Measurements from ENCODE around the gene COL9A3. TPM values are rescaled to one million over a fixed set of nuclear protein-coding genes. Genes with fewer than 3 reads are reported as not detected.

Gene COL9A3
- total RNA-seq, 1 donor from 2014 or later: 0.05 TPM

DNA sequence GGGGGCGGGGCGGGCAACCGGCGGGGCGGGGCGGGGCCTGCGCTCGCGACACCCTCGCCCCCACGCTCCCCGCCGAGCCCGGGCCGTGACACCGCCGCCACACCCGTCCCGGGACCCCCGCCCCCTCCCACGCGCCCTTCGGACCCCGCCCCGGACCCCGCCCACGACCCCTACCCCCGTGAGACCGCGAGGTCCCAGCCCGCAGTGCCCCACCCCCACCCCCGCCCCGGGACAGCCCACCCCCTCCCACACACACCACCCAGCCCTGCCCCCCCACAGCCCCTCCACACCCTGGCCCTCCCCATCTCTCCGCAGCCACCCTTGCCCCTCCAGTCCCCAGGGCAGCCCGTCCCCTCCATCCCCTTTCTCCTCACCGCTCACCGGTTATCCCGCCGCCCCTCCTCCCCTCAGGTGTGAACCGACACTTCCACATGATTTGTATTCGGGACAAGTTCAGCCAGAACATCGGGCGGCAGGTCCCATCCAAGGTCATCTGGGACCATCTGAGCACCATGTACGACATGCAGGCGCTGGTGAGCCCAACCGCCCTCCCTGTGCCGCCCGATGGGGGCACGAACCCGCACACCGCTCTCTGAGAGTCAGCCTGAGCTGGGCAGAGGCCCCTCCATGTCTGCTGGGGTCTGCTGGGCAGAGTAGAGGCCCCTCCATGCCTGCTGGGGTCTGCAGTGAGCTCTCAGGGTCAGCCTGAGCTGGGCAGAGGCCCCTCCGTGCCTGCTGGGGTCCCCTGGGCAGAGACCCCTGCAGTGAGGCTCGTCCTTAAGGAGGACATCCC lies 20.0 kb upstream of the COL9A3 start:
- DNase-seq (ENCODE audit: low read depth): no peak

DNA sequence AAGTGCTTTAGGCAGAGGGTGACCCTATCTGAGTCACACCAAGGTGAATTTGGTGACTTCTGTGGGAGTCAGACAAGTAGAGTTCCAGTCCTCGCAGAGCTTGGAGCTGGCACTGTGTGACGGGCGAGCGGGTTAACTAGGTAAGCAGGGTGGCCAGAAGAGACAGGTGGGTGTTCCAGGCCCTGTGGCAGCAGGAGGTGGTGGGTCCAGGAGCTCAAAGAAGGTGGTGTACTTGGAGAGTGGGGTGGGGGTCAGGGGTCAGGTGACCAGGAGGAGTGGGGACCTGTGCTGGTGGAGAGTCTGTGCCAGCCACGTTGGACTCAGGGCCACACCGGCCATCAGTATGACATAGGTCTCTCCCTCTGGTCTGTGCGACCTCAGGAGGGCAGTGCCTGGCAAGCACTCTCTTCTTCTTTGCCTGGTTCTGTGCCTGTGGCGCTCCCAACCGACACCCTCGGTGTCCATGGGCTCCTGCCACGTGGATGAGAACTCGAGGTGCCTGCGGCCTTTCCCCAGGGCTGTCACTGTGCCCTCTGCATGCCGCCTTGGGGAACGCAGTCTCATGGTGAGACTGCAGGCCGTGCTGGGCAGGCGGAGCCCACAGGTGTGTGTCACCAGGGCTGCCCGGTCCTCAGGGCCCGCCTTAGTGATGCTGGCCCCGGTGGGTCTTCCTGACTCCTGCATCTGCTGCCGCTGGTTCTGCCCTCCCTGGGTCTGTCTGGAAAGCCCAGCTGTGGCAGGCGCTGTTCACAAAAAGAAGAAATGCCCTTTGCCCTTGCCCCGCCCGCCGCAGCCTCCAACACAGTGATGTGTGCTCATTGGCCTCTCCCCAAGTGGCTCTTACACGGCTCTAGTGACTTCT lies 18.9 kb upstream of the COL9A3 start:
- DNase-seq (ENCODE audit: low read depth): no peak

DNA sequence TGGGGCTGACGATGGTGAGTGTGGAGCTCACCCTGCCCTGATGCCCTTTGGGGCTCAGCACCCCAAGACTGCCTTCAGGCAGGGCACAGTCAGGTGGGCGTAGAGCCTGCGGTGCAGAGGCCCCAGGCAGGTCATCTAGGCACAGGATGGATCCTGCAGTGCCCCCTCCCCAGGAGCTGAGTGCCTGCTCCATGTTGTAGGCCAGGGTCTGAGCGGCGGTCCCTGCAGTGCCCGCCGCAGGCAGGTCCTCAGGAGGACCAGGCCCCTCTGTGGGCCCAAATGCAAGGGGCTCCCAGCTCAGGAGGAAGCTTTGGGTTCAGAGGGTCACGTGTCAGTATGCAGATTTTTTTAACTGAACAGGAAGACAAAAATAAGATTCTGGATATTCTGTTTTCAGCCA lies 17.8 kb upstream of the COL9A3 start:
- DNase-seq (ENCODE audit: low read depth): no peak

DNA sequence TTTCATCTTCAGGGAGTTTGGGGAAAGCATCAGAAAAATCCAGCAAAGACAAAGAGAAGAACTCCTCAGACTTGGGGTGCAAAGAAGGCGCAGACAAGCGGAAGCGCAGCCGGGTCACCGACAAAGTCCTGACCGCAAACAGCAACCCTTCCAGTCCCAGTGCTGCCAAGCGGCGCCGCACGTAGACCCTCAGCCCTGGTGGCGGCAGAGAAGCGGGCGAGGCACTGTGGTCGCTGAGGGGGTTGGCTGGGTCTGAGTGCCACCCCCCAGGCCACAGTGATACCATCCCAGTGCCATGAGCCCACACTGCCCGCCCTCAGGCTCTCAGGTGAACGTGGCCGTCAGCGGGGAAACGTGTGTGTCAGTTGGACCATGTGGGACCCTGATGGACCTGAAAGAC lies 17.4 kb upstream of the COL9A3 start:
- DNase-seq (ENCODE audit: low read depth): no peak

DNA sequence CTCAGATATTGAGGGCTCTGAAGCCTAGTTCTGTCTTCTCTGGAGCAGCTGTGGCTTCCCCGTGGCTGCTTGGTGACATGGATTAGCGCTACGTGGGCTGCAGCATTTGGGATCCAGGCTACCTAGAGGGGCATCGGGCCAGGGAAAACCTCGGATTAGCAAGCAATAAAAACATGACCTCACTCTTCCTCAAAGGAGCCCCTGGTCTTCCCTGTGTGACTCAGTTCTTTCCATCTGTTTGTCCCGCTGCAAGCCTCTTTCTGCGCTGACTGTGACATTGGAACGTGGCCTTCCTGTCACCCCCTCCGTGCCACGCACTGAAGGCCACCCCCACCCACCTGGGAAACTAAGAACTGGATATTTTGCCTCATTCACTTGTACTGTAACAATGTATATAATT lies 17.0 kb upstream of the COL9A3 start:
- no peak for DNase-seq (ENCODE audit: low read depth)

DNA sequence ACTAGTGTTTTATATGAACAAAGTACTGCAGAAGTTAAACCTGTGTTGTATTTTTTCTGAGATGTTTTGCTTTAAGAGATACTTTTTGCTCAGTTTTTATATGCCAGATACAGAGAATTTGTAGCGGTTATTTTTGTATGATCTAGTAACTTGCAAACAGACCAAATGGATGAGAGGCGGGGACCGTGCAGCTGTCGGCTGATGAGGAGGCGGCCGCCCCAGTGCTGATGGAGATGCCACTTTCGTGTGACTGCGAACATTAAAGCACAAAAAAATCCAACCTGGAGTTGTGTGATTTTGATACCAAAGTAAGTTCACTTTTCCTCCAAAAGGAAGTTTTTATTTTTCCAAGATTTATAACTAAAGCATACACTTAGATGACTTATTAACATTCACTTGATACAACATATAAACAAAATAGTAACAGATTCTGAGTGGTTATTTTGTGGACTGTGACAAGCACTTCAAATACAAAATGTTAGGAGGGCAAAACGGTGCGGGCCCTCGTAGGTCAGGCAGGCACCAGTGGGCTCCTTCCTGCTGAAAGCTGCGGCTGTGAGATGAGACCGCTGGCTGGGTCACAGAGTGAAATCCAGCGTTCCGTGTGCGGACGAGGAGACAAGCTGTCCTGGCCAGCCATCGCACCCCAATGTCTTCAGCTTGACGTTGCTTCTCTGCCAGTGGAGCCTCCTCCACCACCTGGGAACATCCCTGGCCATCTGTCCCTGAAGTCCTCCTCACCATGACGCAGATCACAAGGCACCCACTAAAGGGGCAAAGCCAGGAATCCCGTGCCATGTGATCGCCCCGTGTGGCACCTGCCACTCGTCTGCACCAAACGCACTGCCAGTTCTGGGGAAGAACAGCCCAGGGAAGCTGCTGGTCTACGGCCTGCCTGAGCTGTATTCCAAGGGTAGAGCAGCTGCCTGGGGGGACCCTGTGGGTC lies 16.3 kb upstream of the COL9A3 start:
- DNase-seq (ENCODE audit: low read depth): no peak

DNA sequence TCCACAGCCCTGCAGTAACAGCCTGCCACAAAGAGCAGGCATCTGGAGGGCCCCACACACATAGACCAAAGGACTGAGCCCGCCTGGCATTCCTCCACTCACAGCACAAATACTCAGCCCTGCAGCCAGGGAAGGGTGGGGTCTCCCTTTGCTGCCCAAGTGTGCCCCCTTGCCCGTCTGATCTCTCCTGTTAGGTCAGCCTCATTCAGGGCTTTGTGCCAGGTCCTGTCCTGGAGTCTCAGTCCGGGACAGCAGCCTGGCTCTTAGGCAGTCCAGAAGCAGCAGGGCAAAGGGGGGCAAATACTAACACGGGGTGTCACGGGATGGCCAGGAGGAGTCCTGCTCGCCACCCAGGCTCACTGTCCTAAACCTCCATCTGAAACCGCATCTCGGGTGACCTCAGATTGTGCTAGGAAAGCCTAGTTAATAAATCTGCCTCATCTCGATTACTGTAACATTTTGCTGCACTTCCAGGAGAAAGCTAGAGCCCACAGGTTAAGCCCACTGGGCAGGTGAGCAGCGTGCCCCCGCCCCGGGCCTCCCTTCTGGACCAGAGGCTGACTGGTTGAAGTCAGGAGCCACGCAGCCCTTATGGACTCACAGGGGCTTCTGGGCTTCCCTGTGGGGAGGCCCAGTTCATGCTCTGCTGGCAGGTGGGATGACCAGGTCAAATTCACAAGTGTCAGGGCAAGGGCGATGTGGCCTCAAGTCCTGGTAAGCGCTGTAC lies 15.4 kb upstream of the COL9A3 start:
- DNase-seq (ENCODE audit: low read depth): no peak

DNA sequence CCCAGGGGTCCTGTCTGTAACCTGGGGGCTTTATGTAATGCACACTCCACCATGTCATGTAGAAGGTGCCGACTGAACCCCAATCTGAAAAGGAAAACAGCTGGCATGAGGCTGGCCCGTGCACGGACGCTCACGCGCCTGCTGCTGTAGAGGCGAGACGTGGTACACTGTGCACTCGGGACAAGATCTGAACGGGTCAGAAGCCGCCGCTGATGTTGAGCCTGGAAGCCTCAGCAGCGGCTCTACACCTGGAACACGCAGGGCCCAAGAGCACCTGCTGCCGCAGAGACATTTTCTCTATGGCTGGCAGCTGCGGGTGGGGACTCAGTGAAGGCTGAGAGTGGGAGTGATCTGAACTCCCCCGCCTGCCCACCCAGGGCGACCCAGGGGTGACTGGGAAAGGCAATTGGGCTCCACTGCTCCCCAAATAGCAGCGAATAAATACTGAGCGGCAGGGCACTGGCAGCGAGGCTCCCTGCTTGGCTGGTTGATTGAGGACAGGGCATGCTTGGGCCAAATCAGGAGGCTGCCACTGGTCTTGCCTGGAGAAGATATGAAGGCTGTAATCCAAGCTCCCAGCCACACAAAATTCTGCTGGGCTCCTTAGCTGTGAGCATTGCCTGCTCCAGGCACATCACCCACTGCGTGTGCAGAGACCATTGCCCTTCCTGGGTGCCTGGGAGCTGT lies 14.7 kb upstream of the COL9A3 start:
- no peak for DNase-seq (ENCODE audit: low read depth)

DNA sequence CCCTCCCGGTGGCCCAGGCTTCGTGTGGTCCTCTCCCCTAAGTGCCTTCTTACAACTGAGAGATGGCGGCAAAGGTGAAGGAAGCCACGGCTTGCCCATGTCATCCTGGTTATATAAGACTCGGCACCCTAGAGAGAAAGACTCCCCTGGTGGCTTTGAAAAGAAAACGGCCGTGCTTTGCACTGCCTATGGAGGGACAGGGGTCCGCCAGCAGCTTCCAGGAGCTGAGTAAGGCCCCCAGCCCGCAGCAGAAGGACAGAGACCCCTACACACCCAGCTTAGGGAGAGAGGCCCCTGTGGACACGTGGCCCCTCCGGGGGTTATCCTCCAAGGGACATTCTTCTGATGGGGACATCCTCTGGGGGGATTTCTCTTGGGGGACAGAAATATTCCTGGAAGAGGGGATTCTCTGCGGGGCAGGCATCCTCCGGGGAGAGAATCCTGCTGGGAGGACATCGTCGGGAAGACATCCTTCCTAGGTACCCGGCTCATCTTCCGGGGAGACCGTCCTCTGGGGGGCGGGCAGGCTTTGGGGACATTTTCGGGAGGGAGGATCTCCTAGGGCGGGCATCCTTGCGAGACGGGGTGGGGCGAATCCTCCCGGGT lies 12.7 kb upstream of the COL9A3 start:
- DNase-seq (ENCODE audit: low read depth): no peak

DNA sequence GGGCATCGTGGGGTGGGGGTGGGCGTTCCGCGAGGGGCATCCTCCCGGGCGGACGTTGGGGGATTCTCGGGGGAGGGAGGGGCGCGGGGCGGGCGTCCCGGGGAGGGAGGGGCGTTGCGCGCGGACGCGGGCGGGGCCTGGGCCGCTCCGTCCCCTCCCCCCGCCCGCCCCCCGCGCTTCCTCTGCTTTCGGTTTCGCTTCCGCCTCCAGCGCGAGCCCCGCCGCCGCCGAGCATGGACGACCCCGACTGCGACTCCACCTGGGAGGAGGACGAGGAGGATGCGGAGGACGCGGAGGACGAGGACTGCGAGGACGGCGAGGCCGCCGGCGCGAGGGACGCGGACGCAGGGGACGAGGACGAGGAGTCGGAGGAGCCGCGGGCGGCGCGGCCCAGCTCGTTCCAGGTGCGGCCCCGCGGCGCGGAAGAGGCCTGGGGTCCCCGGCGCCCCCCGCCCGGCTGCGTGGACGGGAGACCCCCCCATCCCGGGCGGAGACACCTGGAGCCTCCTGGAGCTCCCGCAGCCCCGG lies 12.2 kb upstream of the COL9A3 start, which contains the start of gene OGFR:
TSS of gene OGFR (plus strand) at position 209 of the 528 bp plus-strand sequence. CDS start at position 234, 25 bp downstream.
- DNase-seq (ENCODE audit: low read depth): no peak

DNA sequence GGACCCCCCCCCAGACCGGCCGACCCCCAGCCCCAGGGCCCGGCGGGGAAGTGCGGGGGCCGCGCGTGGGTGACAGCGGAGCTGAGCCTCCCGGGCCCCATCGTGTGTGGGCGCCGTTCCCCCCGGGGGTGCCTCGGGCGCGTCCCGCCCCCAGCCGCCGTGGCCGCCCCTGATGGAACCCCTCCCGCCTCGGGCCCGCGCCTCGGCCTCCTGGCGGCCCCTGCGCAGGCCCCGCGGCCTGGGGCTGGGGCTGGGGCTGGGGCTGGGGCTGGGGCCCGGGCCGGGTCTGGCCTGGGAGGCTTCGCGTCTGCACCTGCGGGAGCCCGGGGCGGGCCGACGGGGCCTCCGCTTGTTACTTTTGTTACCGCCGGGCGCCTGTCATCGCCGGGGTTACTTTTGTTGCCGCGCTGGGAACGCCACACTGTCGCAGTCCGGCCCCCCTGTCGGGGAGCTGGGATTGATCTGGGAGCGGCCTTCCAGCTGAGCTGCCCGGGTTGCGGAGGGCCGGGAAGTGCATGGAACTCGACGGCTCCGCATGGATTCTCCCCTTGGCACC lies 11.6 kb upstream of the COL9A3 start:
- no peak for DNase-seq (ENCODE audit: low read depth)

DNA sequence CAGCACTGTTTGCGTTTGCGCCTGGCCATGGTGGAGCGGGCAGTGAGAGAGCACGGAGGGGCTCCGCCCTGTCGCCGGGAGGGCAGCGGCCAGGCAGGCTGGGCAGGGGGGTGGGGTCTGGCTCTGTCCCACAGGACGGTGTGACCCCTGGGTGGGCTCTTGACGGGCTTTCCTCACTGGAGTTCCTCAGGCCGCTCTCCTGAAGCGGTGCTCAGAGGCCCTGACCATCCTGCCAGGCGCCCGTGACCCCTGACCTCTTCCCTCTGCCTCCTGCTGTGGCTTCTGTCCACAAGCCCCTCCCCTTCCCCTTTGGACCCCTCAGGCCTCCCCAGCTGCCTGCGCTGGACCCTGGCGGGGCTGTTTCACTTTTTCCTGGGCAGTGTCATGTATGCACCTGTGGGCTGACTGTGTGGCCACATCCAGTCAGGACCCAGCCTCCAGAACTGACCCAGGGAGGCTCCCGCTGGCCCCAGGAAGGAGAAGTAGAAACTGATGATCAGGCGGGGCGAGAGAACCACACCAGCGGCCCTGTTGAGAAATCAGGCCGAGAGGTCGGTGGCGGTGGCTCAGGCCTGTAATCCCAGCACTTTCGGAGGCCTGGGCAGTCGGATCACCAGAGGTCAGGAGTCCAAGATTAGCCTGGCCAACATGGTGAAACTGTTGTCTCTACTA lies 11.0 kb upstream of the COL9A3 start:
- DNase-seq (ENCODE audit: low read depth): no peak

DNA sequence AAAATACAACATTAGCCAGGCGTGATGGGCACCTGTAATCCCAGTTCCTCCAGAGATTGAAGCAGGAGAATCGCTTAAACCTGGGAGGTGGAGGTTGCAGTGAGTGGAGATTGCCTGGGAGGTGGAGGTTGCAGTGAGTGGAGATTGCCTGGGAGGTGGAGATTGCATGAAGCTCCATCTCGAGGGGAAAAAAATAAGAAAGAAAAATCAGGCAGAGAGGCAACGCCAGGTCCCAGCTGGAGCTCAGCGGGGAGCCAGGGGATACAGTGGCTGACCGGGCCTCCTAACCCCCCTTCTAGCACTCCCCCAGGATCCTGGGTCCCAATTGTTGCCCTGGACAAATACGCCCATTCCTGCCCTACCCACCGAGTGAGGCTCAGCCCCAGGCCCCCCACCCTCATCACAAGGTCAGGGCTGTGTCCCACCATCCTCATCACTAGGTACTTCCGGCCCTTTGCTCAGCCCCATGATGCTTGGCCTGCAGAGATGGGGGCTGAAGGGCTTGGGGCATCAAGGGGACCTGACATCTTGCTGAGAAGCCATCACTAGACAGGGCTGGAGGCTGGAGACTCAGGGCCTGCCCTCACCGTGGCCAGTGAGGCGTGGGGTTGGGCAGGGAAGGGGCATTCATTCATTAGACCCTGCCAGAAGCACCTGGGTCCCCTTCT lies 10.3 kb upstream of the COL9A3 start:
- no peak for DNase-seq (ENCODE audit: low read depth)

DNA sequence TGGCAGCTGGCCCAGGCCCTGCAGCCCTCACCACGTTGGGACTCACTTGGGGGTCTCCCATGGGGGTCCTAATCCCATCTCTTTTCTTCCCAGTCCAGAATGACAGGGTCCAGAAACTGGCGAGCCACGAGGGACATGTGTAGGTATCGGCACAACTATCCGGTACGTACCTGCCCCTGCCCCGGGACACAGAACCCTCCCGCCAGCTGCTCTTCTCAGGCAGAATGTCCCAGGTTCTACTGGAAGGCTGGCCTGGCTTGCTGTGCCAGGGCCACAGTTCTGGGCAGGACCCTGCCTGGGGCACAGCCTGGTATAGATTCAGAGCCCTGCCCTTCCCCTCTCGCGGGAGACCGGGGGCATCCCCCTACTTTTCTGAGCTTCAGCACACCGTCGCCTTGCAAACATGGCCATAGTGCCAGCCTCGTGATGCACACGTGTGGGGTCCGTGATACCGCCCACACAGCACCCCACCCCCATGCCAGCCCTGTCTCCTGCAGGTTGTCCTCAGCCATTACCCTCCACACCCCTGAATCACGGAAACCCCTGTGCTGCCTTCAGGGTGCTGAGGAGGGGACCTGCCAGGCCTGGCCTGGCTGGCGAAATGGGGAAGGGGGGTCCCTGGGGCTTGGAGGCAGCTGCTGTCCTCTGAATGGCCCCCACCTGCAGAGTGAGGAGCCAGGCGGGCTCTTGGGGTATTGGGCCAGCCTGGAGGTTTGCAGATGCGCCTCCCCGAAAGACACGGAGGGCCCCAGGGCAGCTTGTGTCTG lies 9.2 kb upstream of the COL9A3 start:
- DNase-seq (ENCODE audit: low read depth): no peak

DNA sequence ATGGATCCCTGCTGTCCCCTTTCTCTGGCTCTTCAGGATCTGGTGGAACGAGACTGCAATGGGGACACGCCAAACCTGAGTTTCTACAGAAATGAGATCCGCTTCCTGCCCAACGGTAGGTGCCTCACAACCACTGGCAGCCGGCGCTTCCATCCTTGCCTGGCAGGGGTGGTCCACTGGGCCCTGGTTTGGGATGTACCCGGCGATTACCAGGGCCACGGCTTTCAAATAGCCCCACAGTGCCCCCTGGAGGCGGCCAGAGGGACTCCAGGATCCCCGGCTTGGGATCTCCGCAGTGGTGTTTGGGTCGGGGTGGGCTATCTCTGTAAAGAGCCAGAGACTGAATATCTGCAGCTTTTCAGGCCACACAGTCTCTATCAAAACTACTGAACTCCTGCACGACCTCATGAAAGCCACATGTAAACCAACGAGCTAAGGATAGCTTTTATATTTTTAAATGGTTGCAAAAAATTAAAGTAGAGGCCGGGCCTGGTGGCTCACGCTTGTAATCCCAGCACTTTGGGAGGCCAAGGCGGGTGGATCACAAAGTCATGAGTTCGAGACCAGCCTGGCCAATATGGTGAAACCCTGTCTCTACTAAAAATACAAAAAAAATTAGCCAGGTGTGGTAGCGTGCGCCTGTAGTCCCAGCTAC lies 8.5 kb upstream of the COL9A3 start:
- no peak for DNase-seq (ENCODE audit: low read depth)

DNA sequence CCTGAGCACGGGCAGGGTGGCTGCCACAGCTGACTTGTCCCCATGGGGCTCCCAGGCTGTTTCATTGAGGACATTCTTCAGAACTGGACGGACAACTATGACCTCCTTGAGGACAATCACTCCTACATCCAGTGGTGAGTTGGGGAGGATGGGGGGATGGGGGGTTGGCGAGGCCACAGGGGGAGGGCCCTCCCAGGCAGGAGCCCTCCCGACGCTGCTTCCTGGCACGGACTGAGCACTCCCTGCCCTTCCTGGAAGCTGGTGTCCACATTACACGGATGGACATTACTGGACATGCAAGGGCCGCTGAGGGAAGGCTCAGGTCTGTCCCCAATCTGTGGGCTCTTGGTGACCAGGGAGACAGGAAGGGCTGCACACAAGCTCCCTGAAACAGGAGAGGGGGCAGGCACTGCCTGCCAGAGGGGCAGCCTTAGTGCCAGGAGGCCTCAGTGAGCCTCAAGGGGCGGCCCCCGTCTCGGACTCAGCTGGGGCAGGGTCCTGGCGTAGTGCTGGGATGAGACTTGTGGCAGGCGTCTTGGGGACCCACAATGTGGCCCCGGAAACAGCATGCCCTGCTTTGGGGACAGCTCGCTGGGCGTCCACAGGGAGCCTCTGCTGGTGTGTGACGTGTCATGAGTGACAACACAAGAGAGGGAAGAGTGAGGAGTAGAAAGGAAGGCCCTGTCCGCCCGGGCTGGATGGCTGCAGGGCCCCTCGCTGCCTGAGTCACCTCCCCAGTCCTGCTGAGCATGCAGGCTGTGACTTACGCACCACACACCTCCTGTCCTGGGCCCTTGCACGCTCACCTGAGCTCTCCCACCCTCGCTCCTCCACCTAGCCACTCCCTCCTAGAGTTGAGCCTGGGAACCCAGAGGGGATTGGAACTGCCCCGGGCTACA lies 7.1 kb upstream of the COL9A3 start:
- no peak for DNase-seq (ENCODE audit: low read depth)
